H1 (cell line): ENCODE data around the gene CD84. TPM values are rescaled to one million over a fixed set of nuclear protein-coding genes. Genes with fewer than 3 reads are reported as not detected.

Experiments used
- CTCF ChIA-PET: fragments of 300-600 bp; sonication (Branson Sonifier 250); formaldehyde crosslinking; loops from one replicate; lab custom pipeline; 2021; ENCODE audit not compliant: partially characterized antibody; lab: Charles Lee
- POLR2A ChIA-PET: fragments of 300-600 bp; sonication (Branson Sonifier 250); formaldehyde crosslinking; loops from one replicate; lab custom pipeline; 2021; ENCODE audit warnings: inconsistent platforms; ENCODE audit not compliant: partially characterized antibody; lab: Charles Lee
- DNase-seq, 2 experiments: peaks; one replicate each; pipeline versions ENCODE4 v3.0.0 to v3.0.0-alpha.2; 2010 to 2022; ENCODE audit warnings: low spot score in 2 of 2, low read depth in 1 of 2, mixed read lengths in 1 of 2
- FAIRE-seq: peaks from 2 replicates; lab custom pipeline; 2011; peaks lifted over from hg19 to GRCh38; lab: Jason Lieb, UNC
- H2AFZ ChIP-seq: 2 replicates; pipeline ENCODE4 v1.8.1; 2012; ENCODE audit warnings: low read length, inconsistent platforms
- H2AK5ac ChIP-seq: 2 replicates; pipeline ENCODE4 v1.6.1; 2013; ENCODE audit warnings: low read depth, low read length
- H2BK120ac ChIP-seq: replicated peaks from 2 replicates; pipeline ENCODE3; 2013; ENCODE audit warnings: low read depth, low read length, inconsistent platforms
- H2BK12ac ChIP-seq: 2 replicates; pipeline ENCODE4 v1.6.1; 2013; ENCODE audit warnings: low read depth, low read length
- H2BK15ac ChIP-seq: 2 replicates; pipeline ENCODE4 v1.6.1; 2013; ENCODE audit warnings: low read length
- H2BK20ac ChIP-seq: 2 replicates; pipeline ENCODE4 v1.6.1; 2013; ENCODE audit warnings: low read length
- H2BK5ac ChIP-seq: 2 replicates; pipeline ENCODE4 v1.6.1; 2013; ENCODE audit warnings: low read depth, low read length
- H3K14ac ChIP-seq: 2 replicates; pipeline ENCODE4 v1.6.1; 2013; ENCODE audit warnings: inconsistent platforms; ENCODE audit not compliant: insufficient read length
- H3K18ac ChIP-seq: 2 replicates; pipeline ENCODE4 v1.6.1; 2013; ENCODE audit warnings: low read length; ENCODE audit errors: extremely low read depth
- H3K23ac ChIP-seq: 2 replicates; pipeline ENCODE4 v1.6.1; 2013; ENCODE audit warnings: inconsistent platforms; ENCODE audit not compliant: insufficient read length
- H3K23me2 ChIP-seq: 2 replicates; pipeline ENCODE4 v1.6.1; 2013; ENCODE audit warnings: low read depth, low read length
- H3K27ac ChIP-seq: 2 replicates; pipeline ENCODE4 v1.6.1; 2011; ENCODE audit warnings: low read depth, low read length, inconsistent platforms
- H3K27me3 ChIP-seq, 4 experiments: replicated peaks in 1 of 4; 1 replicate in 1 of 4; 2 replicates in 3 of 4; pipeline versions ENCODE4 v1.6.1 to v1.8.1; 2011 to 2013; ENCODE audit warnings: low read length in 3 of 4, mild to moderate bottlenecking in 3 of 4, inconsistent platforms in 2 of 4, mixed read lengths in 2 of 4, moderate library complexity in 1 of 4; ENCODE audit not compliant: control insufficient read depth in 3 of 4, insufficient read depth in 3 of 4; ENCODE audit errors: extremely low read depth in 1 of 4
- H3K36me3 ChIP-seq, 4 experiments: 2 replicates each; pipeline versions ENCODE4 v1.6.1 to v1.8.1; 2011 to 2013; ENCODE audit warnings: mild to moderate bottlenecking in 4 of 4, low read length in 3 of 4, moderate library complexity in 2 of 4, control low read depth in 1 of 4, inconsistent platforms in 1 of 4; ENCODE audit not compliant: insufficient read depth in 4 of 4, control insufficient read depth in 2 of 4
- H3K4ac ChIP-seq: replicated peaks from 2 replicates; pipeline ENCODE3; 2013; ENCODE audit warnings: low read length, low read depth, mixed read lengths, inconsistent platforms; ENCODE audit not compliant: insufficient read length
- H3K4me1 ChIP-seq, 4 experiments: replicated peaks in 1 of 4; 1 replicate in 1 of 4; 2 replicates in 3 of 4; pipeline versions ENCODE4 v1.6.1 to v1.8.1; 2011 to 2013; ENCODE audit warnings: low read length in 3 of 4, inconsistent platforms in 2 of 4, mixed read lengths in 1 of 4; ENCODE audit not compliant: insufficient read depth in 4 of 4, control insufficient read depth in 3 of 4
- H3K4me2 ChIP-seq, 2 experiments: 2 replicates each; pipeline versions ENCODE4 v1.6.1 to v1.8.1; 2011 to 2013; ENCODE audit warnings: low read depth in 2 of 2, low read length in 2 of 2, control low read depth in 1 of 2, inconsistent platforms in 1 of 2, mild to moderate bottlenecking in 1 of 2; ENCODE audit not compliant: insufficient read depth in 1 of 2
- H3K4me3 ChIP-seq, 4 experiments: fragments of 200-600, 300-600 bp in 1 of 4; sonication (generic), shearing (Covaris generic), sonication (Bioruptor Twin) in 1 of 4; 2 replicates each; pipeline versions ENCODE4 v1.5.1 to v1.8.1; 2011 to 2016; ENCODE audit warnings: low read length in 4 of 4, low read depth in 3 of 4, control low read depth in 2 of 4, inconsistent platforms in 2 of 4, mild to moderate bottlenecking in 2 of 4, mixed read lengths in 1 of 4, moderate library complexity in 1 of 4; ENCODE audit not compliant: insufficient read depth in 2 of 4; ENCODE audit errors: extremely low read depth in 1 of 4
- H3K56ac ChIP-seq: replicated peaks from 2 replicates; pipeline ENCODE3; 2013; ENCODE audit warnings: low read depth, mild to moderate bottlenecking, mixed read lengths, low read length, inconsistent platforms; ENCODE audit not compliant: insufficient read length
- H3K79me1 ChIP-seq: 2 replicates; pipeline ENCODE4 v1.6.1; 2013; ENCODE audit warnings: low read depth, low read length, control low read depth
- H3K79me2 ChIP-seq, 2 experiments: 2 replicates each; pipeline versions ENCODE4 v1.6.1 to v1.8.1; 2012 to 2013; ENCODE audit warnings: low read length in 2 of 2, mild to moderate bottlenecking in 2 of 2, inconsistent platforms in 1 of 2; ENCODE audit not compliant: insufficient read depth in 2 of 2, control insufficient read depth in 1 of 2
- H3K9ac ChIP-seq, 4 experiments: replicated peaks in 1 of 4; 1 replicate in 1 of 4; 2 replicates in 3 of 4; pipeline versions ENCODE4 v1.6.1 to v1.8.1; 2011 to 2013; ENCODE audit warnings: low read depth in 3 of 4, low read length in 3 of 4, control low read depth in 2 of 4, mild to moderate bottlenecking in 2 of 4, moderate library complexity in 2 of 4, inconsistent platforms in 1 of 4; ENCODE audit errors: extremely low read depth in 1 of 4
- H3K9me3 ChIP-seq, 2 experiments: 2 replicates each; pipeline versions ENCODE4 v1.6.1 to v1.8.1; 2012 to 2013; ENCODE audit warnings: mild to moderate bottlenecking in 2 of 2, moderate library complexity in 2 of 2, control low read depth in 1 of 2, inconsistent platforms in 1 of 2, low read depth in 1 of 2, low read length in 1 of 2, mixed read lengths in 1 of 2; ENCODE audit not compliant: insufficient read depth in 2 of 2
- H4K20me1 ChIP-seq, 2 experiments: replicated peaks in 1 of 2; 2 replicates each; pipeline versions ENCODE3 to v1.8.1; 2011 to 2013; ENCODE audit warnings: inconsistent platforms in 2 of 2, low read length in 2 of 2, mild to moderate bottlenecking in 1 of 2; ENCODE audit not compliant: insufficient read depth in 2 of 2, control insufficient read depth in 1 of 2
- H4K5ac ChIP-seq: 2 replicates; pipeline ENCODE4 v1.6.1; 2013; ENCODE audit warnings: low read length, low read depth, mixed read lengths, inconsistent platforms; ENCODE audit not compliant: insufficient read length
- H4K8ac ChIP-seq: 2 replicates; pipeline ENCODE4 v1.8.0; 2013; ENCODE audit warnings: mild to moderate bottlenecking, moderate library complexity, low read length, inconsistent platforms; ENCODE audit not compliant: insufficient read depth; ENCODE audit errors: extremely low read depth
- H4K91ac ChIP-seq: replicated peaks from 2 replicates; pipeline ENCODE3; 2013; ENCODE audit warnings: low read length, mixed read lengths, inconsistent platforms; ENCODE audit not compliant: insufficient read length
- CTBP2 ChIP-seq: IDR thresholded peaks from 2 replicates; pipeline ENCODE4 v1.7.0; 2011; ENCODE audit warnings: borderline replicate concordance, mild to moderate bottlenecking, moderate library complexity, mixed read lengths, low read length; ENCODE audit not compliant: insufficient read depth, insufficient read length
- GABPA ChIP-seq: IDR thresholded peaks from 2 replicates; pipeline ENCODE4 v1.6.1; 2011; ENCODE audit warnings: mild to moderate bottlenecking, low read length, moderate library complexity, borderline replicate concordance; ENCODE audit not compliant: insufficient read depth
- JUN ChIP-seq: IDR thresholded peaks from 2 replicates; pipeline ENCODE4 v1.6.1; 2011; ENCODE audit warnings: low read depth, mild to moderate bottlenecking, improper control_type of control experiment, low read length
- NRF1 ChIP-seq: IDR thresholded peaks from 2 replicates; pipeline ENCODE4 v1.6.1; 2011; ENCODE audit warnings: mild to moderate bottlenecking, low read depth, low read length, improper control_type of control experiment
- POLR2A ChIP-seq, 2 experiments: IDR thresholded peaks; 1 replicate in 1 of 2; 2 replicates in 1 of 2; pipeline ENCODE4 v1.6.1; 2011; ENCODE audit warnings: low read depth in 2 of 2, low read length in 2 of 2, mild to moderate bottlenecking in 2 of 2; ENCODE audit errors: control extremely low read depth in 1 of 2
- SP1 ChIP-seq: IDR thresholded peaks from 2 replicates; pipeline ENCODE4 v1.6.1; 2011; ENCODE audit warnings: low read depth, low read length
- TBP ChIP-seq: IDR thresholded peaks from 2 replicates; pipeline ENCODE4 v1.6.1; 2011; ENCODE audit warnings: low read depth, low read length, improper control_type of control experiment
- WGBS, 2 experiments: shearing (Covaris generic) in 1 of 2; methylation state at CpG; one replicate each; pipeline versions ENCODE4 v1.1.6 to v1.1.7; 2013 to 2015; ENCODE audit warnings: low lambda C conversion rate in 2 of 2, mixed read lengths in 2 of 2, inconsistent platforms in 1 of 2, low coverage in 1 of 2, missing lambda C conversion rate in 1 of 2; ENCODE audit not compliant: insufficient replicate concordance in 2 of 2, insufficient coverage in 1 of 2, insufficient read length in 1 of 2; ENCODE audit errors: extremely low coverage in 1 of 2, missing lambda C conversion rate in 1 of 2; 5-methylcytosine and 5-hydroxymethylcytosine counted together
- polyA plus RNA-seq, 7 experiments: library from polyadenylated mRNA; depleted of rRNA in 3 of 7; stranded (reverse) in 5 of 7; unstranded in 2 of 7; fragments of >200 nt in 5 of 7; fragments of 200-250 nt in 2 of 7; gene quantifications; 1 replicate in 5 of 7; 2 replicates in 1 of 7; 4 replicates in 1 of 7; pipeline versions ENCODE4 v1.2.1 to v1.2.3, GENCODE V29; 2011 to 2013; ENCODE audit warnings: missing spikeins in 2 of 7, mixed read lengths in 2 of 7
- total RNA-seq: library from RNA; stranded (reverse); fragmentation: NEBNext Ultra II Directional; extraction: Animal tissue kit (Norgen Biotek cat#: 25700); gene quantifications from 2 replicates; pipeline ENCODE4 v1.2.1, GENCODE V29; 2021
- TF ChIP-seq, protein P1 (sequence below): IDR thresholded peaks from 2 replicates; pipeline ENCODE4 v1.6.1; 2012; ENCODE audit warnings: inconsistent platforms

CD84 gene
- total and polyA plus RNA-seq, 2 of the 8 experiments (the other 6 are each of a cell fraction or from before 2014, with no cell fraction given): not detected

DNA sequence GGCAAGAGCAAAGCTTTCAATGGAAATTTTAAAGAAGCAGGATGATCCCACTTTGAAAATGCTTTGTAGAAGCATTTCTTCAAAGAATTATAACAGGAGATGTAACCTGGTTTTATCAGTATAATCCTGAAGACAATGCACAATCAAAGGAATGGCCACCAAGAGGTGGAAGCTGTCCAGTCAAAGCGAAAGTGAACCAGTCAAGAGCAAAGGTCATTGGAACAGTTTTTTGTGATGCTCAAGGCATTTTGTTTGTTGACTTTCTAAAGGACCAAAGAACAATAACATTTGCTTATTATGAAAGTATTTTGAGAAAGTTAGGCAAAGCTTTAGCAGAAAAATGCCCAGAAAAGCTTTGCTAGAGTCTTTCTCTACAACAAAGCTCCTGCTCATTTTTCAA lies 5.5 kb upstream of the CD84 start:
- DNase-seq (no peak), FAIRE-seq (no peak)
- H2BK120ac ChIP-seq: no peak overlapping the region
- no peak overlapping the region for H2BK15ac ChIP-seq
- no peak overlapping the region for H3K27ac ChIP-seq
- no peak overlapping the region for H3K56ac ChIP-seq
- no peak overlapping the region for H2AFZ ChIP-seq
- H3K79me1 ChIP-seq: no peaks in the 10 kb centered on the region
- H3K23me2 ChIP-seq: no peaks in the 10 kb centered on the region; the same call in 1 of the 2 replicates
- H3K79me2 ChIP-seq: no peaks in the 10 kb centered on the region
- H3K4me3 ChIP-seq: no peak overlapping the region
- no peaks in the 10 kb centered on the region for H4K20me1 ChIP-seq
- no peak overlapping the region for H4K91ac ChIP-seq
- CTCF ChIA-PET: interaction anchor here (1.6 kb wide), 1 partner anchor 12 kb away, joined by 3 read pairs; no protein-coding TSS in a partner anchor
- TF ChIP-seq POLR2A (IDR thresholded peaks at IDR 0.05; ENCODE audit: control extremely low read depth in 1 of 2, low read depth in 2 of 2, low read length in 2 of 2) (no peak), GABPA (no peak), JUN (no peak), TBP (no peak), SP1 (no peak), NRF1 (no peak), CTBP2 (no peak)
- TF ChIP-seq, protein P1, sequence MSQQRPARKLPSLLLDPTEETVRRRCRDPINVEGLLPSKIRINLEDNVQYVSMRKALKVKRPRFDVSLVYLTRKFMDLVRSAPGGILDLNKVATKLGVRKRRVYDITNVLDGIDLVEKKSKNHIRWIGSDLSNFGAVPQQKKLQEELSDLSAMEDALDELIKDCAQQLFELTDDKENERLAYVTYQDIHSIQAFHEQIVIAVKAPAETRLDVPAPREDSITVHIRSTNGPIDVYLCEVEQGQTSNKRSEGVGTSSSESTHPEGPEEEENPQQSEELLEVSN: no peak
- H3K27me3 ChIP-seq: no peaks in the 10 kb centered on the region
- no peaks in the 10 kb centered on the region for H3K4me1 ChIP-seq
- no peak overlapping the region for H3K14ac ChIP-seq
- no peak overlapping the region for H2BK12ac ChIP-seq
- H3K18ac ChIP-seq: no peak overlapping the region
- no peak overlapping the region for H3K4ac ChIP-seq
- POLR2A ChIA-PET: no interaction called here
- no peak overlapping the region for H2BK20ac ChIP-seq
- H3K23ac ChIP-seq: no peak overlapping the region
- H3K36me3 ChIP-seq: no peaks in the 10 kb centered on the region
- H4K5ac ChIP-seq: no peak overlapping the region
- H3K9me3 ChIP-seq: no peaks in the 10 kb centered on the region
- no peak overlapping the region for H3K9ac ChIP-seq
- no peak overlapping the region for H2AK5ac ChIP-seq
- H2BK5ac ChIP-seq: no peak overlapping the region
- WGBS, 2 experiments: 86% methylated on average over 1 of the region's 1 CpG; no CpG with 5 or more reads in 1 of the 2 experiments
- H3K4me2 ChIP-seq: no peak overlapping the region
- H4K8ac ChIP-seq: no peak overlapping the region
